ENCODE results near the gene VPS26A. TPM values are rescaled to one million over a fixed set of nuclear protein-coding genes. Genes with fewer than 3 reads are reported as not detected.

VPS26A gene
- total and polyA plus RNA-seq, 2 experiments from 2014 or later, result 57.6 to 58.7 TPM

DNA sequence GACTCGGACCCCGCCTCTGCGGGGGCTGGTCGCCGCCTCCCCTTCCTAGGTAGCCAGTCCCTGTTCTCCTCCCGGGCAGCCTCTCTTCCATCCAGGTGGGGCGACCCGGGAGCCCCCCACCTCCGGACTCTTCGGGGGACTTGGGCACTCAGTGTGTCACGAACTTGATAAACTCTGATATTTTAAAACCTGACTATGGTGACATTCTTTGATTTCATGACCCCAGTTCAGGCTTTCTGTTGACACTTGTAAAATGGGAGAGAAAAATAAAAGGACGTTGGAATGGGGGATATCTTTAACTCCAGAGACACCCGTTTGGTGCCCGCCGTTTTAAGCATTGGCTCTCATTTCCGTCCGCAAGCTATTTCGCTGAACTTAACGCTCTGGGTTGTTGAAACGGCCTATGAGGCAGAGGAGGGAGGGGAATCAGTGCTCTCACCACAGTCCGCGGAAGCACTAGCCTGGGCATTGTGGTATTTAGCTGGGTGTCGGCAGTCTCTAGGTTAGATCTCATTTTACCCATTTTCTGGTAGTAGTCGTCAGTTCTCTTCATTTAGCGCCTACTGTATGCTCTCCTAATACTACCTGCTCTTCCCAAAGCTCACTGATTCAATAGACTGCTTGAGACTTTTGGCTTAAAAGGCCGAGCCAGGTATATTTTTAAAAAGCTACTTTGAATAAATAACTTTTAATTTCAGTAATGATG is 738 bp downstream of the VPS26A start:
- H3K27ac ChIP-seq, result peak overlapping the region; percentile 89
- peak; percentile 64 for DNase-seq (ENCODE audit: low spot score)
- H3K4me1 ChIP-seq (ENCODE audit: insufficient read depth), result peaks cover 5% of the 10 kb centered on the region
- TF ChIP-seq EZH2 (IDR thresholded peaks at IDR 0.05; ENCODE audit: borderline replicate concordance) (no peak), EZH2phosphoT487 (IDR thresholded peaks at IDR 0.05; ENCODE audit: low read depth, severe bottlenecking, unreplicated experiment) (no peak)
- TF ChIP-seq, protein P1, sequence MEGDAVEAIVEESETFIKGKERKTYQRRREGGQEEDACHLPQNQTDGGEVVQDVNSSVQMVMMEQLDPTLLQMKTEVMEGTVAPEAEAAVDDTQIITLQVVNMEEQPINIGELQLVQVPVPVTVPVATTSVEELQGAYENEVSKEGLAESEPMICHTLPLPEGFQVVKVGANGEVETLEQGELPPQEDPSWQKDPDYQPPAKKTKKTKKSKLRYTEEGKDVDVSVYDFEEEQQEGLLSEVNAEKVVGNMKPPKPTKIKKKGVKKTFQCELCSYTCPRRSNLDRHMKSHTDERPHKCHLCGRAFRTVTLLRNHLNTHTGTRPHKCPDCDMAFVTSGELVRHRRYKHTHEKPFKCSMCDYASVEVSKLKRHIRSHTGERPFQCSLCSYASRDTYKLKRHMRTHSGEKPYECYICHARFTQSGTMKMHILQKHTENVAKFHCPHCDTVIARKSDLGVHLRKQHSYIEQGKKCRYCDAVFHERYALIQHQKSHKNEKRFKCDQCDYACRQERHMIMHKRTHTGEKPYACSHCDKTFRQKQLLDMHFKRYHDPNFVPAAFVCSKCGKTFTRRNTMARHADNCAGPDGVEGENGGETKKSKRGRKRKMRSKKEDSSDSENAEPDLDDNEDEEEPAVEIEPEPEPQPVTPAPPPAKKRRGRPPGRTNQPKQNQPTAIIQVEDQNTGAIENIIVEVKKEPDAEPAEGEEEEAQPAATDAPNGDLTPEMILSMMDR (IDR thresholded peaks at IDR 0.05; ENCODE audit: poor library complexity), result no peak
- H4K20me1 ChIP-seq (ENCODE audit: insufficient read depth, poor library complexity, severe bottlenecking), result peaks cover 28% of the 10 kb centered on the region
- H3K4me2 ChIP-seq, result peak overlapping the region; percentile 81
- H3K9me3 ChIP-seq (ENCODE audit: low read depth), result no peaks in the 10 kb centered on the region
- H3K79me2 ChIP-seq, result peaks cover 53% of the 10 kb centered on the region
- H3K36me3 ChIP-seq (replicated peaks; ENCODE audit: insufficient read depth, low read depth), result no peaks in the 10 kb centered on the region
- H3K9me2 ChIP-seq (replicated peaks; ENCODE audit: insufficient read depth), result no peaks in the 10 kb centered on the region
- 1% methylated on average over 26 of the region's 26 CpGs for WGBS (ENCODE audit: low lambda C conversion rate, missing lambda C conversion rate)
- H3K27me3 ChIP-seq, result no peaks in the 10 kb centered on the region
- peak overlapping the region; percentile 95 for H3K4me3 ChIP-seq
- H2AFZ ChIP-seq, result peak overlapping the region; percentile 79

DNA sequence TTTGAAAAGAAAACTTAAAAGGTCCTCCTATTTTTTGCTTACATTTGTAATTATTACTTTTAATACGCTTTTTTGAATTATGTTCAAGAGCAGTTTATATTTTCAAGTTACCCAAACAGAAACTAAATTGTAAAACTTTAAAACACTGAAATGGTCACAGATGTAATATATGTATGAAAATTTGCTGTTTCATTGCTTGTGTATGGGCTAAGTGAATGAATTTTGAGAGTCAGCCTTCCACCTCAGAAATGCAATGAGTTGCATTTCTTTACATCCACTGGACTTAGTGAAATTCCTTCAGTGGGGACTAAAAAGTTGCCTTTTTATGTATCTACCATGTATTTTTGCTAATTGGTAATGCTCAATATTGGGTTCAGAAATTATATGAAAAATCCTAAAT is 1.6 kb downstream of the VPS26A start:
- Histone ChIP-seq H3K27ac (peak overlapping the region; percentile 89), H3K4me1 (ENCODE audit: insufficient read depth) (peaks cover 5% of the 10 kb centered on the region), H3K9me3 (ENCODE audit: low read depth) (no peaks in the 10 kb centered on the region), H3K36me3 (replicated peaks; ENCODE audit: insufficient read depth, low read depth) (no peaks in the 10 kb centered on the region), H3K9me2 (replicated peaks; ENCODE audit: insufficient read depth) (no peaks in the 10 kb centered on the region), H3K4me3 (peak overlapping the region; percentile 95), H4K20me1 (ENCODE audit: insufficient read depth, poor library complexity, severe bottlenecking) (peaks cover 31% of the 10 kb centered on the region), H3K27me3 (no peaks in the 10 kb centered on the region), H3K4me2 (peak overlapping the region; percentile 81), H2AFZ (no peak overlapping the region), H3K79me2 (peaks cover 61% of the 10 kb centered on the region)
- WGBS (ENCODE audit: low lambda C conversion rate, missing lambda C conversion rate), result 74% methylated on average over 1 of the region's 1 CpG
- TF ChIP-seq EZH2 (IDR thresholded peaks at IDR 0.05; ENCODE audit: borderline replicate concordance), result no peak
- TF ChIP-seq, protein P1 (IDR thresholded peaks at IDR 0.05; ENCODE audit: poor library complexity), result no peak
- TF ChIP-seq EZH2phosphoT487 (IDR thresholded peaks at IDR 0.05; ENCODE audit: low read depth, severe bottlenecking, unreplicated experiment), result no peak
- DNase-seq (ENCODE audit: low spot score), result no peak

DNA sequence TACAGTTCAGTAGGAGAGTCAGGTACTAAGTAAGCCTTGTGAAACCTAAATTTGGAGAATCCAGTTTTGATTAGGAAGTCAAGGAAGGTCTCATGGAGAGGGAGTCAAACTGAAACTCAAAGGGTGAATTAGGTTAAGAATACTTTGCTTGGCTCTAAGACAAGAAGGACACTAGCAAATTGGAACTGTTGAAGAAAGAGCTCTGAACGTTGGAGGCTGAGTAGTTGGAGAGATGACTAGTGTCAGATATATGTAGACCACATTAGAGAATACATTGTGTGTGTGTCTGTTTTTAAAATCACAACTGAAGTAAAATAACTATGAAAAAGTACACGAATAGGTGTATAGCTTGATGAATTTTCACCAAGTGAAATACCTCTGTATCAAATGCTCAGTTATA is 6.3 kb downstream of the VPS26A start:
- Histone ChIP-seq H3K9me2 (replicated peaks; ENCODE audit: insufficient read depth) (no peaks in the 10 kb centered on the region), H2AFZ (no peak overlapping the region), H3K4me1 (ENCODE audit: insufficient read depth) (no peaks in the 10 kb centered on the region), H3K9me3 (ENCODE audit: low read depth) (no peaks in the 10 kb centered on the region), H3K79me2 (peaks cover 100% of the 10 kb centered on the region), H3K4me3 (no peak overlapping the region), H3K27ac (no peak overlapping the region), H3K36me3 (replicated peaks; ENCODE audit: insufficient read depth, low read depth) (no peaks in the 10 kb centered on the region), H3K4me2 (no peak overlapping the region), H4K20me1 (ENCODE audit: insufficient read depth, poor library complexity, severe bottlenecking) (peaks cover 44% of the 10 kb centered on the region), H3K27me3 (no peaks in the 10 kb centered on the region)
- no peak for TF ChIP-seq EZH2 (IDR thresholded peaks at IDR 0.05; ENCODE audit: borderline replicate concordance)
- no peak for DNase-seq (ENCODE audit: low spot score)
- 91% methylated on average over 2 of the region's 2 CpGs for WGBS (ENCODE audit: low lambda C conversion rate, missing lambda C conversion rate)

DNA sequence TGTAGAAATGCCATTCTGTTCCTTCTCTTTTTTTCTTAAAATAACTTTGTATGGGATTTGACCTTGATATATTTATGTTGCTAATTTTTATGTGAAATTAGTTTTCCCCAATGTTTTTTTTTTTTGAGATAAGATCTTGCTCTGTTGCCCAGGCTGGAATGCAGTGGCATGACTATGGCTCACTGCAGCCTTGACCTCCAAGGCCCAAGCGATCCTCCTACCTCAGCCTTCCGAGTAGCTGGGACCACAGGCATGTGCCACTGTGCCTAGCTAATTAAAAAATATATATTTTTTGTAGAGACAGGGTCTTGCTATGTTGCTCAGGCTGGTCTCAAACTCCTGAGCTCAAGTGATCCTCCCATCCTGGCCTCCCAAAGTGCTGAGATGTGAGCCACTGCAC is 16.0 kb downstream of the VPS26A start:
- H4K20me1 ChIP-seq (ENCODE audit: insufficient read depth, poor library complexity, severe bottlenecking), result peaks cover 5% of the 10 kb centered on the region
- H3K27me3 ChIP-seq, result no peaks in the 10 kb centered on the region
- peaks cover 87% of the 10 kb centered on the region for H3K79me2 ChIP-seq
- H3K27ac ChIP-seq, result no peak overlapping the region
- DNase-seq (ENCODE audit: low spot score), result no peak
- H2AFZ ChIP-seq, result no peak overlapping the region
- no peaks in the 10 kb centered on the region for H3K9me3 ChIP-seq (ENCODE audit: low read depth)
- TF ChIP-seq EZH2phosphoT487 (IDR thresholded peaks at IDR 0.05; ENCODE audit: low read depth, severe bottlenecking, unreplicated experiment) (no peak), EZH2 (IDR thresholded peaks at IDR 0.05; ENCODE audit: borderline replicate concordance) (no peak)
- TF ChIP-seq, protein P1 (IDR thresholded peaks at IDR 0.05; ENCODE audit: poor library complexity), result no peak
- WGBS (ENCODE audit: low lambda C conversion rate, missing lambda C conversion rate), result 100% methylated on average over 2 of the region's 2 CpGs
- no peaks in the 10 kb centered on the region for H3K9me2 ChIP-seq (replicated peaks; ENCODE audit: insufficient read depth)
- H3K4me2 ChIP-seq, result no peak overlapping the region
- no peaks in the 10 kb centered on the region for H3K4me1 ChIP-seq (ENCODE audit: insufficient read depth)
- no peak overlapping the region for H3K4me3 ChIP-seq
- no peaks in the 10 kb centered on the region for H3K36me3 ChIP-seq (replicated peaks; ENCODE audit: insufficient read depth, low read depth)

Measured in hepatocyte (in vitro differentiated cells).